Lung (tissue), 12 donors: Measurements from ENCODE around the gene PRG3. TPM values are rescaled to one million over a fixed set of nuclear protein-coding genes. Genes with fewer than 3 reads are reported as not detected.

Source experiments
- ATAC-seq: fragments of 200-7000 bp; cut with Tn5 transposase; one replicate; pipeline ENCODE4 v1.9.1; 2020; ENCODE audit warnings: moderate number of reproducible peaks; ENCODE audit not compliant: insufficient read depth, low FRiP score
- DNase-seq, 3 donors: peaks; one replicate each; pipeline ENCODE4 v3.0.0-alpha.2; 2013 to 2017
- H3K27ac ChIP-seq, 2 donors: one replicate each; pipeline ENCODE4 v1.5.1; 2013; ENCODE audit warnings: mild to moderate bottlenecking in 2 of 2, moderate library complexity in 2 of 2, control low read depth in 1 of 2, inconsistent platforms in 1 of 2, low read depth in 1 of 2, low read length in 1 of 2
- H3K27me3 ChIP-seq, 3 donors: one replicate each; pipeline ENCODE4 v1.5.1; 2013; ENCODE audit warnings: low read length in 2 of 3; ENCODE audit not compliant: control insufficient read depth in 3 of 3, insufficient read depth in 3 of 3
- H3K36me3 ChIP-seq, 4 donors: one replicate each; pipeline ENCODE4 v1.5.1; 2013; ENCODE audit warnings: low read length in 4 of 4, mild to moderate bottlenecking in 1 of 4, moderate library complexity in 1 of 4; ENCODE audit not compliant: control insufficient read depth in 4 of 4, insufficient read depth in 4 of 4
- H3K4me1 ChIP-seq, 5 donors: one replicate each; pipeline ENCODE4 v1.5.1; 2013; ENCODE audit warnings: low read length in 5 of 5, mild to moderate bottlenecking in 2 of 5, moderate library complexity in 1 of 5; ENCODE audit not compliant: control insufficient read depth in 5 of 5, insufficient read depth in 5 of 5
- H3K4me3 ChIP-seq: one replicate; pipeline ENCODE4 v1.5.1; 2013; ENCODE audit warnings: mild to moderate bottlenecking, control low read depth, moderate library complexity
- H3K9ac ChIP-seq, 2 donors: one replicate each; pipeline ENCODE4 v1.5.1; 2013; ENCODE audit warnings: low read length in 2 of 2, control low read depth in 1 of 2; ENCODE audit not compliant: insufficient read depth in 1 of 2
- H3K9me3 ChIP-seq, 4 donors: one replicate each; pipeline ENCODE4 v1.5.1; 2013; ENCODE audit warnings: low read length in 3 of 4, mild to moderate bottlenecking in 1 of 4, moderate library complexity in 1 of 4; ENCODE audit not compliant: control insufficient read depth in 4 of 4, insufficient read depth in 3 of 4
- WGBS, 2 donors: extraction: QIAGEN DNeasy Blood & Tissue Kit; methylation state at CpG; one replicate each; pipeline ENCODE4 v1.1.7; 2013; 5-methylcytosine and 5-hydroxymethylcytosine counted together
- polyA plus RNA-seq, 2 donors: library from polyadenylated mRNA; stranded (reverse); fragments of 200-250 nt; gene quantifications; one replicate each; pipeline ENCODE4 v1.2.1, GENCODE V29; 2013
- total RNA-seq, 2 donors: library from RNA; depleted of rRNA in 1 of 2; stranded (reverse); fragments of >200 nt in 1 of 2; gene quantifications; one replicate each; pipeline ENCODE4 v1.2.1, GENCODE V29; 2014 to 2021
- TF ChIP-seq, protein P1 (sequence below): IDR thresholded peaks from 2 replicates; pipeline ENCODE4 v1.5.1; 2012; ENCODE audit warnings: mild to moderate bottlenecking; ENCODE audit errors: control extremely low read depth, extremely low read depth
- donor health status: control.
- donor health status: control.
- donor health status: Bipolar disorder and iron deficiency.
- donor health status: healthy.
- donor health status: DM: yes; HTN: yes; CAD: no.

PRG3 gene
- total and polyA plus RNA-seq, 4 donors: 0.63 to 1.4 TPM; not detected in 2

DNA sequence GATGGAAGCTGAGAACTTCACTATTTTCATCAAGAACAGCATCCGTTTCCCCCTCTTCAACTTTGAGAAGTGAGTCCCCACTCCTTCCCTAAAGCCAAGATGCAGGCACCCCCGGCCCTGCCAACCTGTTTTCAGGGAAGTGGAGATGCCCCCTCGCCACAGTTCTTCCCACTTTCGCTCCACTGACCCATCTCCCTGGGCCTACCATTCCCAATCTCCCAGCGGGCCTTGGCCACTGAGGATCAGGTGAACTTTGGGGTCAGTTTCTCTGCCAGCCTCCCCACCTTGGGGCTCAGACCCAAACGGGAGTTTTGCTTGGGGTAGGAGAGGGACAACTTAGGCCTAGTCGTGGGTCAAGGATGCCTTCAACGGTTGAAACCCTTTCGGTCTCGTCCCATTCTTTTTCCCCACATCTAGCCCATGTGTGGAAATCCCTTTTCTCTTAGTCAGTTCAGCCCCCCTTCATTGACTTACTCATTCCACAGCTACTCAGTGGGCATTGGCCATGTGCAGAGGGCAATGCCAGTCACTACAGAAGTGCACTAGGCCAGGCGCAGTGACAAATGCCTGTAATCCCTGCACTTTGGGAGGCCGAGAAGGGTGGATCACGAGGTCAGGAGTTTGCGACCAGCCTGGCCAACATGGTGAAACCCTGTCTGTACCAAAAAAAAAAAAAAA, 32.2 kb downstream of the PRG3 start:
- no peak overlapping the region for H3K4me3 ChIP-seq
- DNase-seq (no peak), ATAC-seq (no peak)
- H3K27ac ChIP-seq: no peak overlapping the region
- H3K4me1 ChIP-seq: no peaks in the 10 kb centered on the region
- 90 to 92% methylated on average over 14 of the region's 14 CpGs for WGBS, 2 donors
- TF ChIP-seq, protein P1, sequence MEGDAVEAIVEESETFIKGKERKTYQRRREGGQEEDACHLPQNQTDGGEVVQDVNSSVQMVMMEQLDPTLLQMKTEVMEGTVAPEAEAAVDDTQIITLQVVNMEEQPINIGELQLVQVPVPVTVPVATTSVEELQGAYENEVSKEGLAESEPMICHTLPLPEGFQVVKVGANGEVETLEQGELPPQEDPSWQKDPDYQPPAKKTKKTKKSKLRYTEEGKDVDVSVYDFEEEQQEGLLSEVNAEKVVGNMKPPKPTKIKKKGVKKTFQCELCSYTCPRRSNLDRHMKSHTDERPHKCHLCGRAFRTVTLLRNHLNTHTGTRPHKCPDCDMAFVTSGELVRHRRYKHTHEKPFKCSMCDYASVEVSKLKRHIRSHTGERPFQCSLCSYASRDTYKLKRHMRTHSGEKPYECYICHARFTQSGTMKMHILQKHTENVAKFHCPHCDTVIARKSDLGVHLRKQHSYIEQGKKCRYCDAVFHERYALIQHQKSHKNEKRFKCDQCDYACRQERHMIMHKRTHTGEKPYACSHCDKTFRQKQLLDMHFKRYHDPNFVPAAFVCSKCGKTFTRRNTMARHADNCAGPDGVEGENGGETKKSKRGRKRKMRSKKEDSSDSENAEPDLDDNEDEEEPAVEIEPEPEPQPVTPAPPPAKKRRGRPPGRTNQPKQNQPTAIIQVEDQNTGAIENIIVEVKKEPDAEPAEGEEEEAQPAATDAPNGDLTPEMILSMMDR: no peak
- no peak overlapping the region for H3K9ac ChIP-seq
- H3K9me3 ChIP-seq: no peaks in the 10 kb centered on the region
- no peaks in the 10 kb centered on the region for H3K36me3 ChIP-seq
- no peaks in the 10 kb centered on the region for H3K27me3 ChIP-seq

DNA sequence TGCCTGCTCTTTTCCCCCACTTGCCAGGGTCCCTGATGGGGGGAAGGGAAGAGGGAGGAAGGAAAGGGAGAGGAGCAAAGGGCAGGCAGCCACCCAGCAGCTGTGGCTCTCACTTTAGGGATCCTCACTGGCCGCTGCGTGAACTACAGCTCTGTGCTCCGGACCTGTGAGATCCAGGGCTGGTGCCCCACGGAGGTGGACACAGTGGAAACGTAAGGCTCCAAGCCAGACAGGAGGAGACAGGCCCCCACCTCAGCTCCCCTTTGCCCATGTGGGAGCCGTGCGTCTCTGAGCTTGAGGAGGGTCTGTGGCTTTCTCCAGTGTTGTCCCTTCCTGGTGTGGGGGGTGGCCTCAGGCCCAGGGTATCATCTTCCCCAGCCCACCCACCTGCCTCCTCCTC, 32.9 kb downstream of the PRG3 start:
- ATAC-seq: no peak
- Histone ChIP-seq H3K36me3 (no peaks in the 10 kb centered on the region), H3K27ac (no peak overlapping the region), H3K4me3 (no peak overlapping the region), H3K27me3 (no peaks in the 10 kb centered on the region), H3K9ac (no peak overlapping the region), H3K4me1 (no peaks in the 10 kb centered on the region), H3K9me3 (no peaks in the 10 kb centered on the region)
- 80 to 86% methylated on average over 7 of the region's 7 CpGs for WGBS, 2 donors
- DNase-seq: no peak
- TF ChIP-seq, protein P1: no peak

DNA sequence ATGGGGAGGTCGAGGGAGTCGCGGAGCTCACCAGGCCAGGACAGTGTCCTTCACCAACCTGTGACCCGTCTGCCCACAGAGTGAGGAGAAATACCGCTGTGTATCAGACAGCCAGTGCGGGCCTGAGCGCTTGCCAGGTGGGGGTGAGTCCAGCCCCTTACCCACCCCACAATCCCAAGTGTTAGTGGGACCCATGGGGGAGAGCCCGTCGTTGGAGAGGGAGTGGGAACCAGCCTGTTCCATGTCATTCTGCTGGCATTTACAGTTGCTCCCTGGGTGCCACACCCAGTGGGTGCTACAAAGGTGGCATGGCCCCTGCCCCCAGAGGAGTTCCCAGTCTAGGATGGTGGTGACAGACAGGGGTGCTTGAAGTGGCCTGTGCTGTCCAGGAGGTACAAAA, 33.6 kb downstream of the PRG3 start:
- Histone ChIP-seq H3K4me3 (no peak overlapping the region), H3K9ac (no peak overlapping the region), H3K4me1 (no peaks in the 10 kb centered on the region), H3K36me3 (no peaks in the 10 kb centered on the region), H3K27me3 (no peaks in the 10 kb centered on the region), H3K9me3 (no peaks in the 10 kb centered on the region), H3K27ac (no peak overlapping the region)
- WGBS, 2 donors: 91 to 95% methylated on average over 9 of the region's 9 CpGs
- ATAC-seq: no peak
- TF ChIP-seq, protein P1: no peak
- no peak for DNase-seq
